ENCODE results near the gene KCNQ1.

The KCNQ1 gene

DNA sequence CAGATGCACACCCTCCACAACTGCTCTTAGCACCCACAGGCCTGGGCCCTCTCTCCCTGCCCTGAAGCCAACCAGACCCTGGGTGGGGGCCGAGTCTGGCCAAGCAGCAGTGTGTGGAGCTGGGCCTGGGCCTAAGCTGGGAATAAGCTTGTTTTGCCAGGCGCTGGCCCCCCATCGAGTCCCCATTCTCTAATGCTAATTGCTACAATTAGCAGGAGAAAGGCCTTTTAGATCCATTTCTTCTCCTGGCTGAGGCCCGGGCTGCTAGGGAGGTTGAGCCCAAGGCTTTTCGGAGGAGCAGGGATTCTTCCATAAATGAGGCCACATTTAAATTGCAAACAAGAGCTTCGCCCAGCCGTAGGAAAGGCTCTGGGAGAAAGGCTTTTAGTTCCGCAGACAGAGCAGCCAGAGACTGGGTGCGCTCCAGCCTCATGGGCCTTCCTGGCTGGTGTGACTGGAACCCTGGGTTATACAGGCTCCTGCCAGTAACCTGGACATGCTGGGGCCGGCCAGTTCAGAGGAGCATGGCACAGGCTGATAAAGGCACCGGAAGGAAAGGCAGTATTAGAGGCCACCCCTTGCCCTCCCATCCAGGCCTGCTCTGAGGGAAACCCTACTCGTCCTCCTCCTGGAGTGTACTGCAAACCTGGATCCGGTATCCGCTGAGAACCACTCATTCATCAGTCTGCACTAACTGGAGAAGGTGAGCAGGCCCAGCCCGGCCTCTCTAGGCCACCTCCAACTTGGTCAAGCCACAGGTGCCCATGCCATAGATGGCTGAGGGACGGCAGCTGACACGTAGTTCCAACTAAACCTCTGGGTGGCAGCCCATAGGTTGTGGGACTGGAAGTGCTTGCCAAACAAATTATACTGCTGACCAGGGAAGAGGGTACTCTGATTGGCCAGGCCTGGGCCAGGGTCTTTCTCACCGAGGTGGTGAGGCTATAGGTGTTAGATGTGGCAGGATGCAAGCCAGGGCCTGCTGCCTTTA, 248.8 kb downstream of the KCNQ1 start:
- peak; percentile 36 for DNase-seq

DNA sequence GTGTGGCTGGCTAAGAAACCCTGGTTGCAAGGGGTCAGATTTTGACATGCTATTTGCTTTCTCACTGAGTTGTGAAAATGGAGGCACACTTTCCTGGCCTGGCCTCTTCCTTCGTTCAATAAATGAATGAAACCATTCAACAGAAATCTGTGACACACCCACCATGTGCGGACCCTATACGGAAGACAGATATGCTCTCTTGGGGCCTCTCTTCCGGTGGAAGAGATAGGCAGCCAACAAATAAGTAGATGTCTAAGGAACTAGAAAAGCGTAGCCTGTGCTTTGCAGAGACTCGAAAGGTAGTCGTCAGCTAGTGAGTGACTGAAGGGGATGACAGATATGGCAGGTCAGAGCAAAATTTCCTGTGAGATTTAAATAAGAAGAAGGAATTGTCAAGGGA, 249.7 kb downstream of the KCNQ1 start:
- no peak for DNase-seq

DNA sequence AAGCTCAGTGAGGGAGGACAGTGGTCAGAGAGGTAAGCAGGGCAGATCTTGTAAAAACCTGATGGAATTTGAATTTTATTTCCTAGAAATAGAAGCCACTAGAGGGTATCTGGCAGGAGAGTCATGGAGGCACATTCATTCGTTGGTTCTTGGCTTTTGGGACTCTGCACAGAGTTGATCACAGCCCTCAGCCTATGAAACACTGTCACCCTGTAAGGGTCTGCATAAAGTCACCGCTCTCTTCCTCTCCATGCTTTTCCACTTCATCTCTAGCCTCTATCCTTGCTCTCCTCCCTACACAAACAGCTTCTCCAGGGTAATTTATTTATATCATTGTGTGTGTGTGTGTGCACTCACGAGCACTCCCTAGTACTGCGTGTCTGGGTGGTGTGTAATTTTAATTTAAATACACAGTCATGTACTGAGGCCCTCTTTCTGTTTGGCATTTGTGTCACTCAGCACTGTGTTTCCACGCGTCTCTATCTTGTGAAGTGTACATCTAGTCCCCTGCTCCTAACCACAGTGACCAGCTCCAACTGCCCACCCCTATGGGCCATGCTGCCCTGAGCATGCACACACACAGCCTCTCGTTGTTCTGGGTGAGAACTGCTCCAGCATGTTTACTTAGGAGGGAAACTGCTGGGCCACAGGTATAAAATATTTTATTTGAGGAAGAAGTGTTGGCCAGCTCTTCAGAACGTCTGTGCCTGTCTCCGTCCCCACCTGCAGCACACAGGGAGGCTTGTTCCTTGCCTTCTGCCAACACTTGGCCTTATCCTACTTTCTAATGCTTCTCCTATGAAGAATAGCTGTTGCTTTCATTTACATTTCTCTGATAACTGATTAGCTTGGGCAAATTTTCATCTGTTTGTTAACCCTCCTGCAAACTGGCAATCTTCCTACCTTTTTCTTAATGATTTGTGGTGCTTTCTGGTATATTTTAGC, 250.5 kb downstream of the KCNQ1 start:
- DNase-seq: no peak

DNA sequence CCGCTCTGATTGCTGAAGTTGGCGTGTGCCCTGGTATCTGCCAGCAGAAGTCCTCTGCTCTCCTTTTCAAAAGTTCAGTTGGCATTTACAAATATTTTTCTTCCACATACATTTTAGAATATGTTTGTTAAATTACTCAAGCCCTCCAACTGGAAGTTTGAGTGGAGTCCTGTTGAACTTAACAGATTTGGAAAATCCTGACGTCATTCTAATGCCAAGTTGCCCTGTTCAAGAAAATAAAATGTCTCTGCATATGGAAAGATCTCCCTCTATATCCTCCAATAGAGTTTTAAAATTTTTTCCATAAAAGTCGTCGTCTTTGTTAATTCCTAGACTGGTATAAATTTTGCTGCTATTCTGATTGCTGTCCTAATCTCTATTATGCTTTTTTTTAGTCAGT, 251.6 kb downstream of the KCNQ1 start:
- no peak for DNase-seq

DNA sequence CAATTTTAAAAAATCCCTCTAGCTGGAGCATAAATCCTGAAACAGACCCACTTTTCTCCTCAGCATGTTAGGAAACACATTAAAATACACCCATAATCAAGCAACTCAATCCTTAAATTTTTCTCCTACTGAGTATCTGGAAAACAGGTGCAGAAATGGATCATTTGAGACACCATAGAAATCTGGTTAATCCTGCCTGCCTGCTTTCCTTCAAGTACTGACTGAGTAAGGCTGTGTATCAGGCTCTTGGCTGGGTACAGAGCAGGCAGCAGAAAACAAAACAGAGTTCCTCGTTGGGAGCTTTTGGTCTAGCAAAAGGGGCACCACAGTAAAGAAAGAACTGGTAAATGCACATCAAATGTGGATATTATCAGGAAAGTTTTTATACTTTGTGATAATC, 253.1 kb downstream of the KCNQ1 start:
- no peak for DNase-seq

DNA sequence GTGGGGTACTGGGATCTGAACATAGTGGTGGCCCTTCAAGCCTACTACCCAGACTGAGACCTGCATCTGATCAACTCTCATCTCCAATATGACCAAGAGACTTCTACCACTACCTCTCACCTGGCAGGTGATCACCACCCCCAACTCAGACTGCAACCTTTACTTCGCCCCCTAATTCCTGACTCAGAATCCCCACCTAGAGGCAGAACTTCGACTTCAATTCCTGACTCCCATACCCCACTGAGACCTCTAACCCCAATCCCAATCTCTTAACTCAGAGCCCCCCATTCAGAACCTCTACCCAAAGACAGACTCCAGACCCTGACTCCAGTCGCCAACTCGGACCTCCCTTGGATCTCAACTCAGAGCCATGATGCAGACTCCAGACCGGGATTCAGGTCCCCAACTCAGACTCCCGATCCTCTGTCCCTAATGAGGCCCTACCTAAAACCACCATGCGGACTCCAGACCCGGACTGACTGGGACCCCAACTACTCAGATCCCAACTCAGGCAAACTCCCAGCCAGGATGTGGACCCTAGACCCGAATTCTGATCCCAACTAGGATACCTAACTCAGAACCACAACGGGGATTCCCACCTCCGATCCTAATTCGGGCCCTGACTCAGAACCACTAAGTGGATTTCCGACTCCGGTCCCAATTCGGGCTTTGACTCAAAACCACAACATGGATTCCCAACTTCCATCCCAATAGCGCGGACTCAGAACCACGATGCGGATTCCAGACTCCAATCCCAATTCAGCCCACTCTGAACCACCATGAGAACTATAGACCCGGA, 253.8 kb downstream of the KCNQ1 start:
- no peak for DNase-seq

DNA sequence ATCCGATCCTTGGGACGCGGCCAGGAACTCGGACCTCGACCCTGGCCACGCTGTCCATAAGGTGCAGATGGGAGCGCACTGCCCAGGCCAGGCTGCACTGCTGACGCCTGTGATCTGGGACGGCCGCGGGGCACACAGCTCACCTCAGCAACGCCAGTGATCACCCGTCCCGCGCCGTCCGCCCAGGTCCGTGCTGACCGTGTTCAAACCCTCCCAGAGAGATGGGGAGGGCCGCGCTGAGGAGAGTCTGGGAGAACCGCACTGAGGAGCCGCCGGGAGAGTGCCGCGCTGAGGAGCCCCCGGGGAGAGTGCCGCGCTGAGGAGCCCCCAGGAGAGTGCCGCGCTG, 254.3 kb downstream of the KCNQ1 start:
- peak; percentile 40 for DNase-seq

DNA sequence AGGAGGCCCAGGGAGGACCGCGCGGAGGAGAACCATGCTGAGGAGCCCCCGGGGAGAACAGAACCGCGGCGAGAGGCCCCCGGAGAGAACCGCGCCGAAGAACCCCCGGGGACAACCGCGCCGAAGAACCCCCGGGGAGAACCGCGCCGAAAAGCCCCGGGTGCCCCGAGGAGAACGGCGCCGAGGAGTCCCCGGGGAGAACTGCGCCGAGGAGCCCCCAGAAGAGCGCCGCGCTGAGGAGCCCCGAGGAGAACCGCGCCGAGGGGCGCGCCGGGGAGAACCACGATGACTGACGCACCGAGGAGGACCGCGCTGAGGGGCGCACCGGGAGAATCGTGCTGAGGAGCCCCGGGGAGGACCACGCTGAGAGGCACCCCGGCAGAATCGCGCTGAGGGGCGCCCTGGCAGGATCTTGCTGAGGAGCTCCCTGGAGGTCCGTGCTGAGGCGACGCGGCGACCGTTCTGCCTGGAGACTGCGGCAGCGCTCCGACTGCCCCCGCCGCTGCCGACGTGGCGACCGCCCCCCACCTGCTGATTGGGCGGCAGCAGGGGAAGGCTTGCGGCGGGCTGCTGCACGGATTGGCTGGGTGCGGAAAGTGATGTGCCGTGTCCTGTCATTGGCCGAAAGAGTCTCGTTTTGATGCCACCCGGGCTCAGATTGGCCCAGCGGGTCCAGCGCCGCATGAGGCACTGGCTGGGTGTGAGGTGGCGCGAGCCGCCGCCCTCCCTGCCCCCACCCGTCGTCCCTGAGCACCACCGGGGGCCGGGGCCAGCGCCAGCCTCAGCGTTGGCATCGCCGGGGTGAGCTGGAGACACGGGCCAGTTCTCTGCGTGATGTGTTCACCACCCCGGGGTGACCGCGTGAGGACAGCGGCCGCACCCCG, 255.0 kb downstream of the KCNQ1 start, which contains the start of gene KCNQ1OT1:
KCNQ1OT1 (minus strand) TSS at position 464 of the 884 bp plus-strand sequence.
- peak; percentile 92 for DNase-seq

DNA sequence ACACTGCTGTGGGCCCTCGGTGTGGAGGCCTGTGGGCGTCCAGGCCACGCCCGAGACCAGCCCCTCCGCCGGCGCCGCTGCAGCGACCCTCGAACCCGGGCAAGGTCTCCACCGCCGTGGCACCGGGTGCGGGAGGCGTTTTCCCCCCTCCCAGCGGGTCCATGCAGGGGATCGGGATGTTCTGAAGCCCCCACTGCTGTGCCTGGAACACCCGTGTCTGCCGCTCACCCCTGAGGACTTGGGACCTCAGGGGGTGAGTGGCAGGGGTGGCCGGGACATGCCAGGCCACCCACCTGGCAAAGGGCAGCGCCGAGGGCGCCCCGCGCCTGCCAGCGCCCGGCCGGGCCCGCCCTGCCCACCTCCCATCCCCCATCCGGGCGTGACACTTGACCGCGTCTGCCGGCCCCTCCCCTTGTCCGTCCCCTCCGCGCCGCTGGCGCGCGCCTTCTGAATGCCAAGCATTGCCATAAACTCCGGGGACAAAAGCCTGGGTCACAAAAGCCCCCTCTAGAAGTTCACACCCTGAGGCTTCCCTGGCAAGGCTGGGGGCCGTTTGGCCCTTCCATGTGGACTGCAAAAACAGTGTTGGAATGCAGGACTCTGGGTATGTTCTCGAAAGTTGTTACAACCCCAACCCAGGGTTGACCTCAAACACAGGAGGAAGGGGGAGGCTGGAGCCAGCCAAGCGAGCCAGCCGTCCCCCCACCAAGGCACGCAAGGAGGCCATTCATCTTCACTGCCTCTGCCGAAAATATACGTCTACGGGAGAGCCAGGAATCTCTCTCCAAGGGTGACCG, 255.8 kb downstream of the KCNQ1 start:
- DNase-seq: peak; percentile 73

DNA sequence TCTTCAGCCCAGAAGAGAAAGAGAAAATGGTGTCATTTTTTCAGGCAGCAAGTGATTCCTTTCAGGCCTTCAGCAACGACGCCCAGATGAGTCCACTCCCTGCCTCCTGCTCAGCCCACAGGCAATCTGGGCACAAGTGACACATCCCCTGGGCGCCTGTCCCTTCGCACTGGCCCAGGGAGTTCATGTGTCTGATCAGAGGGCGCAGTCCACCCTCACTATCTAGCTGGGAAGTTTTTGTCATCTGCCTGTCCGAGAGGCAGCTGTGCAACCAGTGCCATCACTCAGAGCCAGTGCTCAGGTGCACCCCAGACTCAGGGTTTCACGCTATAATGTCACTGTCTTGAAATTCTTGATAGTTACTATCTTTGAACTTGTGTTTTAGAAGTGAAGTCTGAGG, 256.4 kb downstream of the KCNQ1 start:
- no peak for DNase-seq

DNA sequence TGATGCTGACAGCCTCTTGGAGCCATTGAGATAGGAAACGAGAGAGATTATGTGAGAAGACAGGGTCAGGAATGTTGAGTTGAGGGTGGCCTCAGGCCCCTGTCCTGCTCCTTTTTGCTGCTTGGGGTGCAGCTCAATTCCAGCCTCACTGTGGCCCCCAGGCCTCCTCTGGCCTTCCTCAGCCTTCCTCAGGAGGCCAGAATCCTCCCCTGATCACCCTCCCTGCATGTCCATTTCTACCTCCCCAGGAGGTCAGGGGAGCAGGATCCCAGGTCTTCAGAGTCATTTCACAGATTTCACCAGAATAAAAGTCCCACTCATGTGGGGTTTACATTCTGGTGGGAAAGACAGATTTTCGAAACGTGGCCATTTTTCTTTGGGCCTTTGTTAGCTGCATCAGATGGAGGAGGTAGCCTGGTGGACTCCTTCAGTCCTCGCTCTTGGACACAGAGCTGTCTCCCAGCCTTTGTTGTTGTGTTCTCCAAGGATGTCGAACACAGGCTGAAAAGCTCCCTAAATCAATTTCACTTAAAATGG, 257.2 kb downstream of the KCNQ1 start:
- no peak for DNase-seq

DNA sequence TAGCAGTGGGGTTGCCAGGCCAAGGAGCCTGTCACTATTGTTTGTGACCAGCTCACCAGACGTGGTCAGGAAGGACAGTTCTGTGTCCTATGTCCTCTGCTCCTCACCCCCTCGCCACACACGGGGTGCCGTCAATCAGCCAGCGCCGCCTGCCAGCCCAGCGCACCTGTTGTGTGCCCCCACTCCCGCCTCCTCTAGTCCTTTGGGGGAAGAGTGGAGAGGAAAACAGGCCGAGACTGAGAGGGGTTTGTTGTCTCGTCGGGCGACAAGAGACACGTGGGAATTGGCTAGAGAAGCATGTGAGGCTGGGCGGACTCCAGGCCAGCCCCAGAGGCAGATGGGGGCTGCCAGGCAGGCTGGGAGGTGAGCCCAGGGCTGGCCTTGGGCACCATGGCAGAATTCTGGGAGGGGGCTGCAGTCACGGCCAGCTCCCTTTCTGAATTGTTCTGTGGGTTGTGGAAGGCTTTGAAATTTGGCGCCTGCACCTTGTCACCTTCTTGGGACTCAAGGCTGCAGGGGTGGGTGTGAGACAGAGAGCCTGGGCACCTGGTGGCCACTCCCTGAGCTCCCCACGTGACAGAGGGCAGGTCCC, 258.1 kb downstream of the KCNQ1 start:
- no peak for DNase-seq

DNA sequence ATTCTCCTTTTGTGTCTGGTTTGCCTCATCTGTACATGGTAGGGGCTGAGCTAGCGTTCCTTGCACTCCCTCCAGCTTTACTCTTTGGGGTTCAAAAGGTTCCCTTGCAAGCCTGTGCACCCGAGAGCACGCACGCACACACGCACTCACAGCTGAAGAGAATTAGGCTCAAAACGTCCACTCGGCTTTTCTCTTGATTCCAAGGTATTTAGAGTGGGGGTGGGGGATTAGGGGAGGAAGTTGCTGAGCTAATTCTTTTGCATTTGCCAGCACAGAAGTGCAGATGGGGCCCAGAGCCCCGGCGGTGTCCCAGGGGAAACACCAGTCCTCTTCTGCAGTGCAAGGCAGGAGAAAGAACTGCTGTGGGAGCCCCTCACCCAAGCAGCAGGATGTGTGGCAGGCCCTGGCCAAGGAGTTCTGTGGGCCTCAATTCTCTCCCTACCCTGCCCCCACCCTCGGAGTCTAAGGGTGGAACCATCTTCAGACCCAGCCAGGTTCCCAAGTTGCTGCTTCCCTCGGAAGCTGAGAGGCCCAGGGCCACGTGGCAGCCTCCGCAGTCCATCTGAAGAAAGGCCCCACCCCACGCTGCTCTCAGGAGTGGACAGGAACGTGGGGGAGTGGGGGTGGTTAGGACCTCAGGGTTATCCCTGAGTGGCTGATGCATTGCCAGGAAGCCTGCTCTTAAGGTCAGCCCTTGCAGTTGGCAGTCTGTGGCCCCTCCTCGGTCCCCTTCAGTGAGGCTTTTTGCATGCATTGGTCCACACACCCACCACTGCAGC, 258.7 kb downstream of the KCNQ1 start:
- no peak for DNase-seq

DNA sequence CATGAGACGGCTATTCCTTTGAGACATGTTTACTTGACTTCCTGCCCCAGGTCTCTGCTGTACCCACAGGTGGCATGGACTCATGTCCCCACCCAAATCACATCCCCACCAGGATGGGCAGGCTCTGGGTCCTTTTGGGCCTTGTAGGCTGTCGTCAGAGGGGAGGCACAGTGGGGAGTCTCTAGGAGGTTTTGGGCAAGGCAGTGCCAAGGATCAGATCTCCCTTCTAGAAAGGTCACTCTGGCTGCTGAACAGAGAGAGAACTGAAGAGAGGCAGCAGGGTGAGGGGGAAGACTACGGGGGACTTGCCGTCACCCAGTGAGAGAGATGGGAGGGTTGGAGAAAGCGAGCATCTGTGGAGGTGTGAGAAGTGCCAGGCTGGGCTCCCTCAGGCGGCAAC, 259.5 kb downstream of the KCNQ1 start:
- DNase-seq: no peak

DNA sequence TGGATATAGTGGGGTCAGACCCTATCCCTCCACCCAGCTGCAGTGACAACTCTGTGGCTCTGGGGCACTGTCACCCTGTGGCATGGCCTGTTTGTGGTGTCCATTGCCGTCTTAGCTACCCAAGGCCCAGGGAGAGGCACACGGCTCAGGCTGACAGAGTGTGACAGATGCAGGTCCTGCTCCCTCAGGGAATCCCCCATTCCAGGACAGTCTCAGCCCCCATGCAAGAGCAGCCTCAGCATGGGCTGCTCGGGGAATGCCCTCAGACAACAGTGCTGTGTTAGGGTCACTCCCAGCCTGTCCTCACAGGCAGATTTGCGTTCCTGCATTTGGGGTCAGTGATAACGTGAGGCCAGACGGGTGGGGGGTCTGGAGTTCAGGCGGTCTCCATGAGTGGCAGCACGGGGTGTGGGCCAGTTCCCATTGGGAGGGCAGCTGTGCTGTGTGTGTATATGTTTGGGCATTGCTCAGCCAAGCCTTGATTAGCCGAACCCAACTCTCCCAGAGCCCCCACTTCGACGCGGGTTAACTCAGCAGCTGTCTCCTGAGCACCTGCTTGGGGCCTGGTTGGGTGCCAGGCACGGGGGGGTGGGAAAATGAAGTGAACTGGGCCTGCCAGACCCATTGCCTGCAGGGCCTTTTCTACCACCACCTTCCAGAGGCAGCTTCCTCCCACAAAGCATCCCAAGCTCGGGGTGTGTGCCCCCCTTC, 260.2 kb downstream of the KCNQ1 start:
- no peak for DNase-seq

DNA sequence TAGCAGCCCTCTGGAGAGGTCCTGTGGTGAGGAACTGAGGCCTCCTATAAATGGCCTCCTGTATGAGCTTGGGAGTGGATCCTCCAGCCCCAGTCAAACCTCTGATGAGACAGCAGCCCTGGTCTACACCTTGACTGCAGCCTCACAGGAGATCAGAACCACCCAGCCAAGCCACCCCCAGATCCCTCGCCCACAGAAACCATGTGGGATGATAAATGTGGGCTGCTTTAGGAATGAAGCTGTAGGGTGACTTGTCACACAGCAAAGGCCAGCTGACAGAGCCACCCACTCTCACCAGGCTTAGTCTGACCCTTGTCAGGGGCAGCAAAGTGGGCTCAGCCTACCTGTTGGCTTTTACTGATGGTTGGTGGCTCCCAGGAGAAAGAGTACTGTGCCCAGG, 261.5 kb downstream of the KCNQ1 start:
- no peak for DNase-seq

DNA sequence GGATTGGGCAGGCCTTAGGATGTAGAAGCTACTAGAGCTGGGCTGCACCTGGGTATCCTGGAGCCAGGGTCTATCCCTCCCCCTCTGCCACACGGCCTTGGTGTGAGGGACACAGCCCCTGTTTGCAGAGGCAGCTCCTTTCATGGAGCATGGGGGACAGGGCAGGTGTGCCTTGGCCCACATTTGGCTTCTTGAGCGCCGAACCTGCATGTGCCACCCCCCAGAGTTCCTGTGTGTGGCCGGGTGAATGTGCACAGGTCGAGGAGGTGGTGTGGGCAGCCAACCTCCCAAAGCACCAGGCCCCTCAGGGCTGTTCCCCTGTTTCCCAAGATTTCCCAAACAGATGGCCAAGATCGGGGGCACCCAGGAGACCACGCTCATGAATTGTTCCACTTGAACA, 262.9 kb downstream of the KCNQ1 start:
- no peak for DNase-seq

DNA sequence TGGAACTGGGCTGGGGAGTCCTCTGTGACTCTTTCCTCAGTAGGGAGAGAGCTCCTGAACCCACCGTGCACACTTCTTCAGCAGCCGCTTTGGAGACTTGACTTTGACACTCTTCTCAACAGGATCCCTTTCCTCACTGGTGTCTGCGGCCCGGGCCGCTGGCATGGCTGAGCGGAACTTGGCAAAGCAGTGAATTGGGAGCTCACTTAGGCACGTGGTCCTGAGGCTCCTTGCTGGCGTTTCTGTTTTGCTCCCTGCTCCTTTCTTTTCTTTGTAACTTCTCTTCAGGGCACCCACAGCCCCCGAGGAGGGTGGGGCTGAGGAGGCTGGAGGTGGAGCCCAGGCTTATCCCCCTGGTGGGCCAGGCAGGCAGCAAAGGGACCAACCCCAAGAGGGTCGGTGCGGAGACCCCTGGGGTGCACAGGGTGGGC, 263.4 kb downstream of the KCNQ1 start:
- DNase-seq: no peak

Measured in hematopoietic multipotent progenitor cell treated with erythropoietin and hydrocortisone succinate and interleukin-3 and kit ligand, for 6 days (in vitro differentiated cells).